Neural progenitor cell (in vitro differentiated cells): Measurements from ENCODE around the gene PRPF18.

ENCODE experiments used
- EZH2 ChIP-seq: fragments of 200-600 bp; sonication (generic); IDR thresholded peaks from 2 replicates; pipeline ENCODE4 v1.6.1; 2017; ENCODE audit warnings: antibody characterized with exemption, mild to moderate bottlenecking, moderate library complexity
- TF ChIP-seq, protein P1 (sequence below): fragments of 200-600 bp; sonication (generic); IDR thresholded peaks from 2 replicates; pipeline ENCODE4 v1.5.1; 2017; ENCODE audit warnings: antibody characterized with exemption, mild to moderate bottlenecking

DNA sequence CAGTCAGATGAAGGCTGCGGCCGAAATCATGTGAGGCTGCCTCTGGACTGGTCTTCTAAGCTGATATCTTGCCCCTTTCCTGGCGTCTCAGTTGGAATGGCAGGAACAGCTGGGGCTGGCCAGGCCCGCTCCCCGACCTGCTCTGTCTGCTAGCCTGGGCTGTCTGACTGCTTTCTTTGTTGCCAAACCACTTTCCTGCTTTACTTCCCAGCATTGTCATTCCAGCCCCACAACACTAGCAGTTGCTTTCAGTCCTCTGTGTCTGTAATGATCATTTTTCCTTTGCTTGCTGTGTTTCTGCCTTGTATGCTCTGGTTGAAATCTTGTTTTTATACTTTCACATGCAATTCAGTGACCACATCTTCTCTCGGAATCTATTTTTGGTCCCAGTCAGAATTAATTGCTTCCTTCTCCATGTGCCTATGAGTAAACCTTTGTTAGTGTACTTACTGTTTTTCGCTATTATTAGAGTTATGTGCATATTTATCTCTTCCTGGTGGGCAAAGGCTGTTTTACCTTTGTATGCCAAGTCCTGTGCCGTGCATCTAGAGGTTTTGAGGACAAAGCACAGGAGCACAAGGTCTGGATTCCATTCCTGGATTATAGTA is 21.6 kb downstream of the PRPF18 start:
- TF ChIP-seq, protein P1, sequence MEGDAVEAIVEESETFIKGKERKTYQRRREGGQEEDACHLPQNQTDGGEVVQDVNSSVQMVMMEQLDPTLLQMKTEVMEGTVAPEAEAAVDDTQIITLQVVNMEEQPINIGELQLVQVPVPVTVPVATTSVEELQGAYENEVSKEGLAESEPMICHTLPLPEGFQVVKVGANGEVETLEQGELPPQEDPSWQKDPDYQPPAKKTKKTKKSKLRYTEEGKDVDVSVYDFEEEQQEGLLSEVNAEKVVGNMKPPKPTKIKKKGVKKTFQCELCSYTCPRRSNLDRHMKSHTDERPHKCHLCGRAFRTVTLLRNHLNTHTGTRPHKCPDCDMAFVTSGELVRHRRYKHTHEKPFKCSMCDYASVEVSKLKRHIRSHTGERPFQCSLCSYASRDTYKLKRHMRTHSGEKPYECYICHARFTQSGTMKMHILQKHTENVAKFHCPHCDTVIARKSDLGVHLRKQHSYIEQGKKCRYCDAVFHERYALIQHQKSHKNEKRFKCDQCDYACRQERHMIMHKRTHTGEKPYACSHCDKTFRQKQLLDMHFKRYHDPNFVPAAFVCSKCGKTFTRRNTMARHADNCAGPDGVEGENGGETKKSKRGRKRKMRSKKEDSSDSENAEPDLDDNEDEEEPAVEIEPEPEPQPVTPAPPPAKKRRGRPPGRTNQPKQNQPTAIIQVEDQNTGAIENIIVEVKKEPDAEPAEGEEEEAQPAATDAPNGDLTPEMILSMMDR = no peak
- no peak for TF ChIP-seq EZH2
